T1000 (cell line): ENCODE measurements around the gene PCDHGA2.
A peak's percentile ranks its signal among the peaks of the same experiment; 100 is the strongest.
"Not testable (repeated sequence)": the region's sequence is repeated elsewhere in the genome, so short reads cannot be mapped to it uniquely, and the experiment has no call there.

Source experiments
- DNase-seq: peaks from one replicate; lab custom pipeline; 2025; ENCODE audit warnings: mixed read lengths; lab: John Stamatoyannopoulos, UW

PCDHGA2 gene

DNA sequence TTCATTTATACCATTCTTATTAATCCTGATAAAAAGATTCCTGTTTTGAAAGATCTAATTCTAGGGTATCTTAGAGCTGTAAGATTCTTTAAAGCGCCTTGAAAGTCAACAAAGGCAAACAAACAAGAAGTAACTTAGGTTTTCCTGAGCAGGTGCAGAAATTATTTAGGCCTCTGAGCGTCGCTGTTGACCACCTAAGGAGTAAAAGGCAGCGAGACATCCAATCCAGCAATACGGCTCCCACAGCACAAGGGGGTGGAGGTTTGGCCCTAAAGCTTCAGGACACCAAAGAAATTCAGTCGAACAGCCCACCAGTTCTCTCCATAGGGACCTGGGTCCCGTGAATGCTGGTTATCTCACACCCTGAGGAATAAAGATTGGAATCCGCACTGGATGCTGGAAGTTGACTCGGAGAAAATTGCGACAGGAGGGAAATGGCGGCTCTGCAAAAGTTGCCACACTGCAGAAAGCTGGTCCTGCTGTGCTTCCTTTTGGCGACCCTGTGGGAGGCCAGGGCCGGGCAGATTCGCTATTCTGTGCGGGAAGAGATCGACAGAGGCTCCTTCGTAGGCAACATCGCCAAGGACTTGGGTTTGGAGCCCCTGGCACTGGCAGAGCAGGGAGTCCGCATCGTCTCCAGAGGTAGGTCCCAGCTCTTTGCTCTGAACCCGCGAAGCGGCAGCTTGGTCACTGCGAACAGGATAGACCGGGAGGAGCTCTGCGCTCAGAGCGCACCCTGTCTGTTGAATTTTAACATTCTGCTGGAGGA is at the start of gene PCDHGA2:
Gene PCDHGA2, plus strand, starts transcription at position 223 of the 769 bp plus-strand sequence.
- DNase-seq, result no peak

DNA sequence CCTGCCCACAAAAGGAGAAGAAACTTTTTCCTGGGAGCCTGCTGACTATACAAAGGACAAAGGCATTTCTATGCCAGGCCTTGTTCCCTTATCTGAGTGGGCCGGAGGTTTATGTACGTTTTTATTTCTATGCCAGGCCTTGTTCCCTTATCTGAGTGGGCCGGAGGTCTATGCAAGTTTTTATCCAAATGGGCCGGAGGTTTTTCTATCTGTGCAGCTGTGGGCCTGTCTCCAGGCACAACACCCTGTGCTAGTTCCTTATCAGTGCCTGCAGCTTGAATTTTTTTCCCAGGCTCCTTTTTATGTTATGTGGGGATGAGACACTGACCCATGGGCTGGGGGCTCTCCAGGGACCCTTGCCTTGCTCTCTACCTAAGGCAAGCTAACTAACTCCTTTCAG is 40.2 kb upstream of the PCDHGA2 start:
- no peak for DNase-seq

DNA sequence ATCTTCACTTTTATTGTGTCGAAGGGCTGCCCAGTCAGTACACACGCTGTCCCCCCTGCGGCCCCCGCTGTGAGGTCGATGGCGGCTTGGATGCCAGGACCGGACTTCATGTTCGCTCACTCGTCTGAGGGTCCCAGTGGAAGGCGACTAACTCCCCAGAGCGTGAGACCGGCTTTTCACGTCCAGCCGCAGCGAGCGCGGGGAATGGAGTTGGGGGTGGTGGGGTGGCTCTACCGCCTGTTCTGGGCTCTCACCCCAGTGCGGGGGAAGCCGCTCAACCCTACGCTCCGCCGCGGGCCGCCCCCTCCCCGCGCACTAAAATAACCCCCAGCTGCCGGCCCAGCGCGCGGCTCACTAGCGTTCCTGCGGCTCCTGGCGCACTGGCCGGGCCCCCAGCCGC is 34.8 kb upstream of the PCDHGA2 start, which contains the start of gene SLC25A2:
Gene SLC25A2, minus strand, starts transcription at position 294 of the 400 bp plus-strand sequence. Its CDS starts 184 bp downstream, at position 110.
- no peak for DNase-seq

DNA sequence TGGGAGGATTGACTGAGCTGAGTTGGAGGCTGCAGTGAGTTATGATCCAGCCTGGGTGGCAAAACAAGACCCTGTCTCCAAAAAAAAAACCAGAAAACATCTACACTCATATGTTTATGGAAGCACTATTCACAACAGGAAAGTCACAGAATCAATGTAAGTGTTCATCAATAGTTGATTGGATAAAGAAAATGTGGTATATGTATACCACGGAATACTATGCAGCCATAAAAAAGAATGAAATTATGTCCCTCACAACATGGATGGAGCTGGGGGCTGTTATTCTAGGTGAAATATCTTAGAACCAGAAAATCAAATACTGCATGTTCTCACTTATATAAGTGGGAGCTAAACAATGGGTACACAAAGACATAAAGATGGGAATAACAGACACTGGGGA is 31.9 kb upstream of the PCDHGA2 start:
- DNase-seq, result no peak

DNA sequence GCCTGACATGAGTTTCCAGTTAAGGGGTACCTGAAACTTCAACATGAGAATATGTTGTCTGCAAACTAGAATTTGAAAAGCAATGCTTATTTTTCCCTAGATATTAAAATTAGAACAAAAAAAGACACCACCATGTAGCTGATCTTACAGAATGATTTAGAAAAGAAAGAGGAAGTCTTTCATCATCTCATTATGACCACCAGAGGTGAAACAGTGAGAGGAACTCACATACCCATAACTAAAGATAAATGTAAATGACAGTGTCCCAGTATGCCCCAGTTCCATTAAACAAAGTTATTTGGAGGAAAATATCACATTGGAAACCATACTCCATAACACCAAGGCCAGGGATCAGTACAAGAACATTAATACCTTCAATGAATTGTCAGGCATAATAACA is 24.8 kb upstream of the PCDHGA2 start:
- no peak for DNase-seq

DNA sequence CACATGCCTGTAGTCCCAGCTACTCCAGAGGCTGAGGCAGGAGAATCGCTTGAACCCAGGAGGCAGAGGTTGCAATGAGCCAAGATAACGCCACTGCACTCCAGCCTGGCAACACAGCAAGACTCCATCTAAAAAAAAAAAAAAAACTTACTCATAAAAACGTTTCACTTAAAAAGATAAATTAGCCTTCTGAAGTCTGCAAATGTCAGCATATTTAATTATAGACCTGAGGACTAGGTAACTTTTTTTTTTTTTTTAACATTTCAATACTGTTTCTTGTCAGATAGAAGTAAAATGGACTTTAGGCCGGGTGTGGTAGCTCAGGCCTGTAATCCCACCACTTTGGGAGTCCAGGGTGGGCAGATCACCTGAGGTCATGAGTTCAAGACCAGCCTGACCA is 21.6 kb upstream of the PCDHGA2 start:
- not testable (repeated sequence) for DNase-seq

DNA sequence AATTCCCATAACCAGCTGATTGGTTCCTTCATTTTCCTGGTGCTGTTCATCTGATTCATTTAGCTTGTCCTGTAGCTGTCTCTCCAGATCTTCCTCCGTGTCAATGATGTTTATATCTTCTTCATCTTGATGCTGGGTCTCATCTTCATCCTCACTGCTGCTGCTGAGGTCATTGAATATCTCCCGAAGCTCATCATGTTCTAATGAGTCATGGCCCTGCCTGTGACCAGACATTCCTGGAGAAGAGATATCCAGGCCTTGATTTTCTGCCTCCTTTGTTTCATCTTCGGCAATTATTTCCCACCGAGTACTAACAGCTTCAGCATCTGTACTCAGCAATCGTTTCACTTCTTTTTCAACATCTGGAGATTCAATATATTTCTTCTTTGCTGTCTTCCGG is 19.4 kb upstream of the PCDHGA2 start:
- DNase-seq, result no peak

DNA sequence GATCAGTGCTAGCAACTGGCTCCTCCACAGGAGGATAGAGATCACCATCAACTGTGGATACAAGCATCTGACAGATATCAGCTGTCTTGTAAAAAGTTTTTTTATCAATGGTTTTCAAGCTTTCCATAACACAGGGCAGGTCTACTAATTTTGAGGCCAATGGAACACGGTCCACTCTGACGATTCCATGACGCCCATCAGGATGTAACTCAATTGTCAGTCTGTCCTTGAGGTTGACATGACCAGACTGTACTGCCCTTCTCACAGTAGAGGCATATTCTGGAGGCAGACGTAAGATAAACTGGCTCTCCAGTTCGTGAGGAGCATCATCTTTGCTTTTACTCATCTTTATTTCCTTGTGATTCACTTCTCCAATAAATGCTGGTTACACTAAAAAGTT is 18.9 kb upstream of the PCDHGA2 start:
- DNase-seq, result no peak

DNA sequence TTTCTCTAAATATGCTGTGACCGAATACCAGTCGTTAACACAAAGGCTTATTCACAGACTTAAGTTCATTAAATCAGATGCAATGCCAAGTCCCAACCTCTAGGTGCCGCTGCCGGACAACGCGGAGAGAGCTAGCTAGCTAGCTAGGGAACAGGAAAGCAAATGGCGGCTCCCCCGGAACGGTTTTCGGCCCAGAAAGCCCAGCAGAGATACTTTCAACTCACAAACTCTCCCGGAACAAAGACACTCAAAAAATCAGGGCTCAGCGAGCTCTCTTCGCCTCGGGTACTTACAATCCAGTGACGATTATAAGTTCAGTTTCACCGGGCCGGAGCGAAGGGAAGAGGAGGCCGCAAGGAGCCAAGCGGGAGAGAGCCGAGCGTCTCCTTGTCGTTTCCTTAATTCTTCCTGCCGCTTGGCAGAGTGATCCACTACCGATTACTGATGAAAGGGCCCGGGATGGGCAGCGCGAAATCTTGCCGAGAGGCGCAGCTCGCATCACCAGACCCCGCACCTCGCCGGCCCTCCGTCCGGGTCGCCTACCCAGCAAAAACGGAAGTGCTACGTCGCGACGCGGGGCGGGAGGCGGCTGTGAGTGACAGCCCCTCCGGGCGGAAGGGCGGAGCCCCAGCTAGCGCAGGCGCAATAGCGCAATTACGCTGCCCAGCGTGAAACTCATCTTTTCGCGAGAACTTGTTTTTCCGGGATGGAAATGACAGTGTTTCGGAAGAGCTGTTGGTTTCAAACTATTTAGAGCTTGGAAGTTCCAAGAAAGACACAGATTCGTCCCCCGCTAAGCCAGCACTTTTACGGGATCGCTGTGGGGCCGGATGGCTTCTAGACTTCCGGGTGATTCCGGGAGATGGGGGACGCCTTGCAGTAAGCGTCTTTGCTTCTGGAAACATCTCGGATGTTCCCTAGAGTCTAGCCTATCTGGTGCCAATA is 18.1 kb upstream of the PCDHGA2 start, which contains the start of gene TAF7:
Gene TAF7, minus strand, starts transcription at position 560 of the 945 bp plus-strand sequence. CDS start 740 bp downstream, outside the sequence.
- DNase-seq, result peak; percentile 89

DNA sequence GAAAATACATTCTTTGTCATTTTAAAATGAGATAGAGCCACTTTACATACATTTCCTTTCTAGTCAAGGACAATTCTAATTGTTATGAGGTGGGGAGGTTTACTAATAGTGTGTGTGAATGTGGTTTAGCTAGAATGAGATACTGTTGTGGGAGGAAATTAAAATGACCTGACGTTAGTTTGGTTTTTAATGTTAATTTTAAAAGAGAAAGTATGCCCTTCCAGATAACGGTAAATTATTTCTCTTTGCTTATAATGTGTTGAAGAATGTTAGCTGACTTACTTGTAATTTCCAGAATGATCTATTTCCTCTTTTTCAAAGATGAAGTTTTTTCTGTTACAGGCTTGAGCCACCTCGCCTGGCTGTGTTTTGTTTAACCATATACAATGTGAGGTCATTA is 16.3 kb upstream of the PCDHGA2 start:
- no peak for DNase-seq

DNA sequence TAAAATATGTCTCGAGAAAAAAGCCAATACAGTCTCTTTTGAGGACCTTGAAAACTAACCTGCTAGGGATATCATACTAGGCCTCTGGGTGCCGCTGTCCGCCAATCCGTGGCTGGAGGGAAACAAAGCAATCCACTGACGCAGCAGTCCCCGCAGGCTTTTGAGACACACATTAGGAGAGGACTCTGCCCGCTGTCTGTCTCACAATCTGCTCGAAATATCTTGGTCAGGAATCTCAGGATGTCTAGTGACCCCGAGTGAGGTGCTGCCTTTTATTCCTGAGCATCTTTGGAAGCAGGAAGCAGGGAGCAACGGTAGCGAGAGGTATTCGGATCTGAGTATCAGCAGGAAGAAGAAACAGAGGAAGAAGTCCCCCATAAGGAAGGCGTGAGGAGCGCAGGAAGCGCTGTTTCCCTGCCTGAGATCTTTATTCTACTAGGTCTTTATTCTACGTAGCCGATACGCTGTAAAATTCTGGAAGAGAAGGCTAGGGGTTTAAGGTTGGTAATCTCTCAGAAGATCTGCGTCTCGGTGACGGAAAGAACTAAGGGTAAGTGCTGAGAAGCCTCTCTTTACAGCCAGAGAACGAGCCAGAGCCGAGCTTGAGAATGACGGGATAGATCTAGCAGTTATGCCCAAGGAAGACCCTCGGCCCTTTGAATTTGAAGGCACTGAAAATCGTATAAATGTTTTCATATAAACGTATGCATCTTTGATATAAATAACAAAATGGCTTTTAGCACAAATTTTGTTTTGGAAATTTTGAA is 12.3 kb upstream of the PCDHGA2 start:
- DNase-seq, result peak; percentile 50

DNA sequence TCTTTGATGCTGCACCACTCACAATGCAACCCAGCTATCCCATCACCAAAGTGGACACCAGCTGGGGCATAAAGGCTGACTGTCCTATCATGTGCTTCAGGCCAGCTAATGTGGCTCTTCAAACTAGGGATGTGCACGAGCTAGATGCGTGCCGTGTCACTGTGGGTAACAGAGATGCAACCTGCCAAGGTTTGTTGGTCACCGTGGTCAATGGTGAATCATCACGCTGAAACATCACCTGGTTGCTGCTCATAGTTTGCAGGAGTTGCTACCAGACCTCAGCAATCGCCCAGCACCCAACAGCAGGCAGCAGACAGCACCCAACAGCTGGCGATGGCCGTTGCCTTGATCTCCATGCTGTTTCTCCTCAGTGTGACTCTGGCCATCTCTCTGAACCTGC is 10.3 kb upstream of the PCDHGA2 start:
- no peak for DNase-seq

DNA sequence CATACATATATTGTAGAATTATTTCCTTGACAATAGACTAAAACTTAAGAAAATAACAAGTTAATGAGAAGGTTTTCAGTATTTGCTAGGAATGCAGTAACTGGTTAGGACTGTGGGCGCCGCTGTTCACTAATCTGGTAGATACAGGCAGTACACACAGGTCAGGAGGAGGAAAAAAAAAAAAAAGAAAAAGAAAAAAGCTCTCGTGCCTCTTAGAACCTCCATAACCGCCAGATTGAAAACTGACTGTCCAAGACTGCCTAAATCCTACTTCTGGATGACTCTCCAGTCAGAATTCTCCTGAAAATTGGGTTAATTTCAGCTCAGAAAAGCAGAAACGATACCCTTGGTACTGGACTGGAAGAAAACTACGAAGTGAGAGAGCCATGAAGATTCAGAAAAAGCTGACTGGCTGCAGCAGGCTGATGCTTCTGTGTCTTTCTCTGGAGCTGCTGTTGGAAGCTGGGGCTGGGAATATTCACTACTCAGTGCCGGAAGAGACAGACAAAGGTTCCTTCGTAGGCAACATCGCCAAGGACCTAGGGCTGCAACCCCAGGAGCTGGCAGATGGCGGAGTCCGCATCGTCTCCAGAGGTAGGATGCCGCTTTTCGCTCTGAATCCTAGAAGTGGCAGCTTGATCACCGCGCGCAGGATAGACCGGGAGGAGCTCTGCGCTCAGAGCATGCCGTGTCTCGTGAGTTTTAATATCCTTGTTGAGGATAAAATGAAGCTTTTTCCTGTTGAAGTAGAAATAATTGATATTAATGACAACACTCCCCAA is 8.1 kb upstream of the PCDHGA2 start, which contains the start of gene PCDHGA1:
Gene PCDHGA1, plus strand, starts transcription at position 216 of the 782 bp plus-strand sequence.
- peak; percentile 6 for DNase-seq

DNA sequence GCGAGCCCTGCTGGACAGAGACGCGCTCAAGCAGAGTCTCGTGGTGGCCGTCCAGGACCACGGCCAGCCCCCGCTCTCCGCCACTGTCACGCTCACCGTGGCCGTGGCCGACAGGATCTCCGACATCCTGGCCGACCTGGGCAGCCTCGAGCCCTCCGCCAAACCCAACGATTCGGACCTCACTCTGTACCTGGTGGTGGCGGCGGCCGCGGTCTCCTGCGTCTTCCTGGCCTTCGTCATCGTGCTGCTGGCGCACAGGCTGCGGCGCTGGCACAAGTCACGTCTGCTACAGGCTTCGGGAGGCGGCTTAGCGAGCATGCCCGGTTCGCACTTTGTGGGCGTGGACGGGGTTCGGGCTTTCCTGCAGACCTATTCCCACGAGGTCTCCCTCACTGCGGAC is 6.0 kb upstream of the PCDHGA2 start:
- DNase-seq, result not testable (repeated sequence)

DNA sequence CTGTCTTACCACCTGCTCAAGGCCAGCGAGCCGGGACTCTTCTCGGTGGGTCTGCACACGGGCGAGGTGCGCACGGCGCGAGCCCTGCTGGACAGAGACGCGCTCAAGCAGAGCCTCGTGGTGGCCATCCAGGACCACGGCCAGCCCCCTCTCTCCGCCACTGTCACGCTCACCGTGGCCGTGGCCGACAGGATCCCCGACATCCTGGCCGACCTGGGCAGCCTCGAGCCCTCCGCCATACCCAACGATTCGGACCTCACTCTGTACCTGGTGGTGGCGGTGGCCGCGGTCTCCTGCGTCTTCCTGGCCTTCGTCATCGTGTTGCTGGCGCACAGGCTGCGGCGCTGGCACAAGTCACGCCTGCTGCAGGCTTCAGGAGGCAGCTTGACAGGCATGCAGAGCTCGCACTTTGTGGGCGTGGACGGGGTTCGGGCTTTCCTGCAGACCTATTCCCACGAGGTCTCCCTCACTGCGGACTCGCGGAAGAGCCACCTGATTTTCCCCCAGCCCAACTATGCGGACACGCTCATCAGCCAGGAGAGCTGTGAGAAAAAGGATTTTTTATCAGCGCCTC is 2.3 kb downstream of the PCDHGA2 start:
- DNase-seq, result not testable (repeated sequence)

DNA sequence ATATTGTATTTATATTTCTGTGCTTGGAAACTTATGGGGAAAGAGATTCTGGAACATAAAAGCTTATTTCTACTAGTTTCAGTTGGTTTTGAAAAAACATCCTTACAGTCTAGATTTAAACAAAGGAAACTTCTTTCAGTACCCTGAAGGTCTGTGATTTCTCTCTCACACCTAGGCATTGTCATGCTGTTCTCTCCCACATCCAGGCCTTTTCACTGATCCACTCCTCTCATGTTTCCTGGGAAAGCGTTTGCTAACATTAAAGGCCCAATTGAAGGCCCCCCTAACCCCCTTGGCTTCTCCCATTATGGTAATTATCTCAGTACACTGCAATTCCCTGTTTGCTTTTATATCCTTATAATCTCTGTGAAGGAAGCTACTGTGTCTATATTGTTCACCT is 4.2 kb downstream of the PCDHGA2 start:
- no peak for DNase-seq

DNA sequence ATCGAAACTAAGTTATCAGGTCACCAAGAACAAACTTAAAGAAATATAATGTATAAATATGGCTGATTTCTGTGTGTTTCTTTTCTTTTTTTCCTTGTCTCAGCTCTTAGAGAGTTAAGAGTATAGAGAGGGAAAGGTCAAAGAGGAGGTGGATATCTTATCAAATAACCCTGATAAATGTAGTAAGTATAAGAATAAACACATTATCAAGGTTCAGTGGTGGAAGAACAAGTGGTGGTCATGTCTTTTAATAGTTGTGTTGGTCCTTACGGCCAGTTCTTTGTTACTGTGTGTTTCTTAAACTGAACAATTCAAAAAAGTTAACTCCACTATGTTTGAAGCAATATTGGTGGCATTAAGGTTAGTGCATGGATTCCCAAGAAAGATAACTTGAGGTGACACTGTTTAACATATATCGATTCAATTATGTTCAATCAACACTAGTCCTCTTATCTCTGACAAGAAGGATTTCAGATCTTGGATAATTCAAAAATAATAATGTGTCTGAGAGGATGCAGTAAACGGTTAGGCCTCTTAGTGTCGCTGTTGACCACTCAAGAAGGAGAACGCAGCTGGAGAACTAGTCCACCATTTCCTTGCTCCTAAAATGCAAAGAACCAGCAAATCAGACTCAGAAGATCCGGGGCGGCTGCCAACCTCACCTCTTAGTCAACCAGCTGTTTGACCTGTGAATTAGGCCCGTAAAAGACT is 4.8 kb downstream of the PCDHGA2 start, which contains the start of gene PCDHGA3:
Gene PCDHGA3, plus strand, starts transcription at position 588 of the 711 bp plus-strand sequence. CDS start 205 bp downstream, outside the sequence.
- no peak for DNase-seq

DNA sequence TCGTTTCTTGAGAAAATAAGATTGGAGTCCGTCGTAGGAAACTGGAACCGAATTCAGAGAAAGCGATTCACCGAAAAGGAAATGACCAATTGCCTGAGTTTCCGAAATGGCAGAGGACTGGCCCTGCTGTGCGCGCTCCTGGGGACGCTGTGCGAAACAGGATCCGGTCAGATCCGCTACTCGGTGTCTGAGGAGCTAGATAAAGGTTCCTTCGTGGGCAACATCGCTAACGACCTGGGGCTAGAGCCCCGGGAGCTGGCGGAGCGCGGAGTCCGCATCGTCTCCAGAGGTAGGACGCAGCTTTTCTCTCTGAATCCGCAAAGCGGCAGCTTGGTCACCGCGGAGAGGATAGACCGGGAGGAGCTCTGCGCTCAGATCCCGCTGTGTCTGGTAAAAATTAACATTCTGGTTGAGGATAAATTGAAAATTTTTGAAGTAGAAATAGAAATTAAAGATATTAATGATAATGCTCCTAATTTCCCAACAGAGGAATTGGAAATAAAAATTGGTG is 5.4 kb downstream of the PCDHGA2 start:
- no peak for DNase-seq

DNA sequence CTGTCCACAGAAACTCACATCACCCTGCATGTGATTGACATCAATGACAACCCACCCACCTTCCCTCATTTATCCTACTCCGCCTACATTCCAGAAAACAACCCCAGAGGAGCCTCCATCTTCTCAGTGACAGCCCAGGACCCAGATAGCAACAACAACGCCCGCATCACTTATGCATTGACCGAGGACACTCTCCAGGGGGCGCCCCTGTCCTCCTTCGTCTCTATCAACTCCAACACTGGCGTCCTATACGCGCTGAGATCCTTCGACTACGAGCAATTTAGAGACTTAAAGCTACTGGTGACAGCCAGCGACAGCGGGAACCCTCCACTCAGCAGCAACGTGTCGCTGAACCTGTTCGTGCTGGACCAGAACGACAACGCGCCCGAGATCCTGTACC is 6.8 kb downstream of the PCDHGA2 start:
- no peak for DNase-seq

DNA sequence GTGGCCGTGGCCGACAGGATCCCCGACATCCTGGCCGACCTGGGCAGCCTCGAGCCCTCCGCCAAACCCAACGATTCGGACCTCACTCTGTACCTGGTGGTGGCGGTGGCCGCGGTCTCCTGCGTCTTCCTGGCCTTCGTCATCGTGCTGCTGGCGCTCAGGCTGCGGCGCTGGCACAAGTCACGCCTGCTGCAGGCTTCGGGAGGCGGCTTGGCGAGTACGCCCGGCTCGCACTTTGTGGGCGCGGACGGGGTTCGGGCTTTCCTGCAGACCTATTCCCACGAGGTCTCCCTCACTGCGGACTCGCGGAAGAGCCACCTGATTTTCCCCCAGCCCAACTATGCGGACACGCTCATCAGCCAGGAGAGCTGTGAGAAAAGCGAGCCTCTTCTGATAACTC is 7.5 kb downstream of the PCDHGA2 start:
- DNase-seq, result not testable (repeated sequence)
